HG03139 (cell line): Measurements from ENCODE around the gene GRHPR.

ENCODE experiments used
- ATAC-seq: cut with Tn5 transposase; IDR thresholded peaks from one replicate; pipeline ENCODE4 v1.9.1; 2021; ENCODE audit not compliant: unreplicated experiment

Gene GRHPR

DNA sequence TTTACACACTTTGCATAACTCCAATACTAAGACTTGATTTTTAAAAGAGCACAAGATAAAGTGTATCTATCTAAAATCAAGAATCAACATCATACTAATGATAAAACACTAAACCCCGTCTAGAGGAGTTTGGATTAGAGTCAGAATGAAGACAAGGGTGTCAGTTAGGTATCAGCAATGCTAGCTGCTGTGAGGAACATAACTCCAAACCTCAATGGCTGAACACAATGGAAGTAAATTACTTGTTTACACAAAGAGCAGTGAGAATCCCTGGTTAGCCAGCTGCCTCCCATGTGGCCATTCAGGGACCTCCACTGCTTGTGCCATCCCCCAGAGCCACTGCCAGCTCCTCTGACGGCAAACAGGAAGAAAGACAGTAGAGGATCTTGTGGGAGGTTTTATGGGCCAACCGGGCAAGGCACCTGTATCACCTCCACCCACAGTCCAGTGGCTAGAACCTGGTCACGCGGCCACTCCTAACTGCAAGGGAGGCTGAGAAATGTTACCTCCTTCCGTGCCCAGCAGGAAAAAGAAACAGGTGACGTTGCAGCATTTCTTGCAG is 24.0 kb upstream of the GRHPR start:
- ATAC-seq: no peak

DNA sequence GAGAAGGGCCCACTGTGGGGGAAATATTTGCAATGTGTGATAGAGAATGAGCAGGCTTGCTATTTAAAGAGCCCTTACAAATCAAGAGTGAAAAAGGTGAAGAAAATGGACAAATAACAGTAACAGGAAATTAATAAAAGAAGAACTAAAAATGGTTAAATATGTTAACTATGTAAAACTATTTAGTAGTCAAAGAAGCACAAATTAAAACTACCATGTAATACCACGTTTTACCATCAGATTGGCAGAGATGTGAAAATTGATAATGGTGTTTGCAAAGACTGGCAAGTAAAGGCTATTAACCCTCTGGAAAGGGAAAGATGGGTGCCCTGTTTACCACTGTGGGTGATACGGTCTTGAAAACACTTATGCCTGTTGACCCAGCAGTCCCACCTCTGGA is 23.2 kb upstream of the GRHPR start:
- no peak for ATAC-seq

DNA sequence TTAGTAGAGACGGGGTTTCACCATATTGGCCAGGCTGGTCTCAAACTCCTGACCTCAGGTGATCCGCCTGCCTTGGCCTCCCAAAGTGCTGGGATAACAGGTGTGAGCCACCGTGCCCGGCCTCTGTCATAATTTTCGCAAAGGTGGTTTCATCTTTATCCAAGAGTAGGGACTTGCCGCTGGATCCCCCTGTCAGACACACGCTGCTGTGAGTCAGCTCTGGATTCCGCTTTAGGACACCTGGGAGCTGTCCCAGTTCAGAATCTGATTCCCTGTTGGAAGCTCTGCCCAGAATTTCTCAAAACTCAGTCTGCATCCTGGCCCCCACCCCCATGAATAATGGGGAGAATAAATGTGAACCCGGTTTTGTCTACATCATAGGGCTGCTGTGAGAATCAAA is 17.9 kb upstream of the GRHPR start:
- ATAC-seq: no peak

DNA sequence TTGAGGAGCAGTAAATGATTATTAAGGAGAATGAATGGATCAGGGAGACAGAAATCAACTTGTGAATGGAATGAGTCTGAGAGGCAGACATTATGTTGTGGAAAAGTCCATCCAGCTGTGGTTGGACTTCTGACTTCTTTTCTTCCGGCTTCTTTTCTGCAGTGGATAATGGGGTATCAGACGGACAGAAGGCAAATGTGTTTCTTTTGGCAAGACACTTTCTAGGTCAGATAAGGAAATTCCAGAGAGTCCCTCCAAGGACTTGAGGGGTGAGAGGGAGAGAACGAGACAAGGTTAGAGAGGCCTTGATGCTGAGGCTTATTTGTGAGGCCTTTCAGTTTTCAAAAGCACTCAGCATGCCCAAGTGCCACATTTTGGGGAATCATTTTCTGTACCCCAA is 17.1 kb upstream of the GRHPR start:
- no peak for ATAC-seq

DNA sequence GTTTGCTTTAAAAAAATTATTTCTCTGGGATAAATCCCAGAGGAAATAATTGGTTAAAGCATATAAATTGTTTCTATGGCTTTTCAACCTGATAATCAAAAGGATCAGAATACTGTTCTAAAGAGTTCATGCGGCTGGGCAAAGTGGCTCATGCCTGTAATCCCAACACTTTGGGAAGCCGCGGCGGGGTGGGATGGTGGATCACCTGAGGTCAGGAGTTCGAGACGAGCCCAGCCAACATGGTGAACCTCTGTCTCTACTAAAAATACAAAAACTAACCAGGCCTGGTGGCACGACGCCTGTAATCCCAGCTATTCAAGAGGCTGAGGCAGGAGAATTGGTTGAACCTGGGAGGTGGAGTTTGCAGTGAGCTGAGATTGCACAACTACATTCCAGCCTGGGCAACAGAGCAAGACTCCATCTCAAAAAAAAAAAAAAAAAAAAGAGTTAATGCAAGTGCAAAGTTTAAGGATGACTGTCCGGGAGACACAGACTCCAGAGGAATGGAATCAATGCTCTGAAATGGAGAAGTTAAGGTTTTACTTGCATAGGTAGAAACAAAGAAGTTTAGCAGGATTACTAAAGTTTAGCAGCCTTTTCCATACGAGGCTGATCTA is 16.6 kb upstream of the GRHPR start:
- no peak for ATAC-seq

DNA sequence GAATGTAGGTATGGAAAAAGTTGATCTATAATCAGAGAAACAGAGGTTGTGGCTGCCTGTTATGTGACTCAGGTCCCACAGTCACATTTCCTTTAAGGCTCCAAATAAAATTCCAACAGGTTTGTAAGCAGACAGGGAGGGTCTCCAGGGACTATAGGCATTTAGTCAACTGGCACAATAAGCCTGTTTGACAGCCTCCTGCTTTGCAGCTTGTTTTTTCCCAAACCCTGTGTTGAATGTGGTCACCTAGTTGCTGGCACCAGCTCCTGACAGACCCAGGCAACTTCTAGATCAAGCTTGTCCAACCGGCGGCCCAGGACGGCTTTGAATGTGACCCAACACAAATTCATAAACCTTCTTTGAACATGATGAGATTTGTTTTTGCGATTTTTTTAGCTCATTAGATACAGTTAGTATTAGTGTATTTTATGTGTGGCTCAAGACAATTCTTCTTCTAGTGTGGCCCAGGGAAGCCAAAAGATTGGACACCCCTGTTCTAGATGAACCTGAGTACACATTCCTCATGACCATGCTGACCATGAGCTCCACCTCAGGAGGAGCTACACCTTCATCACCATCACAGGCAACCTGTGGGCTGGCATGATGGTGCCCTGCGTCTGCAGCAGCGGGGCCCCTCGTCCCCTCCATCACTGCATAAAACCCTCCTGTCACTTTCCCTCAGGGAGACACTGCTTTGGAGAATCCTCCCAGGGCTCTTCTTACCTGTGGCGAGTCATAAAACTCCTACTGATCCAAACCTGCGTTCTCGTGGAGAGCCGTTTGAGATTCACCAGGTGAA is 15.7 kb upstream of the GRHPR start:
- no peak for ATAC-seq

DNA sequence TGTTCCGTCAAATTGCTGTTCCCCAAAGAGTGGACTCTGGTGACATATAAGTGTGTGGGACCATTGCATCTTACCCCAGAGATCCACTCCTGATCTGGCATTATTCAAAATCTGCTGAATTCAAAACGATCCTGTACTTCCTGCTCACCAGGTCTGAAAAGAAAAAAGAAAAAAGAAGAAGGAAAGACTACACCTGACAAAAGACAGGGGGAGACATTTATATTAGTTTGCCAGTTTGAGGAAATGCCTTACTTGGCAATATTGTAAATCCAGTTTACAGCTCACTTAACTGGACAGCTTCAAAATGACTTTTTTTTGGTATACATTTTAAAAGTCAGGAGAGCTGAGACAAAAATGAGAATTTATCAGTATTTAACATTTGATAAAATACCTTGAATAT is 15.0 kb upstream of the GRHPR start:
- no peak for ATAC-seq

DNA sequence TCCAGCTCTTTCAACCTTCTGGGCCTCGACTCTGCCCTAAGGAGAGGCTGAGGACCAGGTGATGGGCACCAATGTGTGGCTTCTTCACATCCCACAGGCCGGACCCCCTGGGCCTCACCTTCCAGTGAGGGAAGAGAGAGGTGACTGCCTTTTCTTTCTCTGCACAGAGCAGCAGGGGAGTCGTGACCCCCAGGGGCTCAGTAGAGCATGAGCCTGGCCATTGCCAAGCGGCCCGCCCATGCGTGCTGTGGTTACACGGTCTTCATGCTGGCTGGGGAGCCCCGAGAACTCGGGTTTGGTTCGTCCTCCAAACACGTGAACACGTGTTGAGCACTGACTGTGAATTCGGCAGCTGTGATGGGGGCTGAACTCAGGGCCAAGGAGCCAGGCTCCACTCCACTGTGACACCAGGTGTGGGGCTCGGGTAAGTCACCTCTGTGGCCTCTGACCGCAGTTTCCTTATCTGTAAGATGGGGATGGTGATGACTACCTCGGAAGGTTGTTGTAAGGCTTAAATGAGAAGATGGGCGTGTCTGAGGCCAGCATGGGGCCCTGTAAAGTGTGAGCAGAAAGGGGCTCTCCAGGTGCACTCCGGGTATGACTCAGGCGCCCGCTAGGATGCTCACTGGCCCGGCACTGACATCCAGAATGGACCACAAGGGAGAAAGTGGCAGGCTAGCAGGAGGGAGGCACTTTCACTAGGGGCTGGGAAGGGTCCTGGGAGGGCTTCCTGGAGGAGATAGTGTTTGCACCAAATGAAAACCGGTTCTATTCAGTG is 13.4 kb upstream of the GRHPR start:
- ATAC-seq: peak; percentile 83

DNA sequence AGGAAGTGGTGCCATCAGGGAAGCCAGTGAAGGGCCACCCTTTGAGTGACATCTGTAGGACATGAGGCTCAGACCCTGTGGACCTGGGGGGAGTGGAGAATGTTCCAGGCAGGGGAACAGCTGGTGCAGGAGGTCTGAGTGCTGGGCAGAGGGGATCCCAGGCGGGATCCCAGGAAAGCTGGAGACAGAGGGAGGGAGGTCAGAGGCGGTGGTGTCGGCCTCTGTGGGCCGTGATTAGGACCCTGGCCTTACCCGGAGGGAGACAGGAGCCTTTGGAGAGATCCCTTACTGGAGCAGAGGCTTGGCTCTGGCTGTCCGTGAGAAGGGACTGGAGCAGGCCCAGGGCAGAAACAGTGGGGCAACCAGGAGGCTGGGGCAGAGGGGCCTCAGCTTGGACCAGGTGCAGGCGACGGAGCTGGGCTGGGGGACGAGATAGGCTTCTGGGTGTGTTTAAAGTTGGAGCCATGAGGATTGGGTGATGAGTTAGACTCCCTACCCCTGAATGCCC is 12.1 kb upstream of the GRHPR start:
- no peak for ATAC-seq

DNA sequence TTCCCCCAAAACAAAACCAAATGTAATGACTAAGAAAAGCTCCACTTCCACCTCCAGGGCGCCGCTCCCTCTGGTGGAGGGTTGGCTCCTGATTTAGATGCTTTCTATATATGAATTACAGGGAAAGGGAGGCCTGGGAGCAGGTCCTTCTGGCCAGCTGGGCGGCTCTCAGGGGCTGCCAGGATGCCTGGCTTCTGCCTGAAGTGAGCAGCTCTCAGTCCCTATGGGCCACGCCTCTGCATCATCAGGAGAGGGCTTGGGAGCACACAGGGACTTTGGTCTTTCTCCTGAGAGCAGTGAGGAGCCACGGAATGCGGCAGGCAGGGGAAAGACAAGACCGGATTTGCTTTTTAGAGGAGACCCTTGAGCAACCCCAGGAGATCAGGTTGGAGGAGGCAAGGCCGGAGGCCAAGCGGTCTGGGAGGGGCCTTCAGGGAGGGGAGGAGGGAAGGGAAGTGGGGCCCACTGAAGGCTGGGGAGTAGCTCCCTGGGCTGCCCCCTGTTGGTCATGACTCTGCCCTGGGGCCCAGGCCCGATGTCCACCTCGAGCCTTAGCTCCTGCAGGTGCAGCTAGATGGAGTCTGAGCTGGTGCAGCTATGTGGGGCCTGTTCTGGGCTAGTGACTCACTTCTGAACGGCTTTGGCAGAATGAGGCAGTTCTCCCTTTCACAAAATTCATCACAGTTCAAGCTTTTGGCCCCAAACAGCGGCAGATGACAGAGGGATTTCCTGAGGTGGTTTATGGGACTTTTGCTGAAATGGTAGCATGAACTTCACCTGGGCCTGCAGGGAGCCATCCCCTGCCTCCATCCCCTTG is 11.3 kb upstream of the GRHPR start:
- ATAC-seq: peak; percentile 18

DNA sequence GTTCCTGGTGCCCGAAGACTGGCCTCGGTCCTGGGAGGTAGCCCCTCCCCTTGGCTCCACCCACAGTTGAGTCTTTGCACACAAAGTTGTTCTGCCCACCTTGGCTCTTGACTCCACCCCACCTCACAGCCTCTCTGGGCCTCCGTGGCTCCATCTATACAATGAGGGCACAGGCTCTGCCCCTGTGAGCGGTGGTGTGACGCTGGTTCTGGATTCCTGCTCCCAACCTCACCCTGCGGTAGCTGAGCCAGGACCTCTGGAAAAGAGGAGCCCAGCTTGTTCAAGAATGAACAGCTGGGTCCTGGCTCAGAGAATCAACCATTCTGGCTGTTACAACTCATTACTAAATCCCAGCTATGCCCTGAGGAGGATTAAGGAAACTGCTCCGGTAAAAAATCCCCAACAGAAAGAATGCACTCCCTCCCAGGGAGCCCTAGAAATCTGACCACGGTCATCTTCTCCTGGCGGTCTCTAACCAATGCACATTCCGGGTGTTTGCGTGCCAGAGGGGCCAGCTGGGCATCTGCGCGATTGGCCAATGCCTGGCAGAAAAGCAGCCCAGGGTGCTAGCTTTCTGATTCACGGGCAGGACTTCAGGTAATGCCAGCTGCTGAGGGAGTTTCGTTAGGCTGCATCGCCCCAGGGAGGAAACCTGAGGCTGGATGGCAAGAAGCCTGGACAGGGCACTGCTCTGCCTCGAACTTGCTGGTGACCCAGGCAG is 9.9 kb upstream of the GRHPR start:
- ATAC-seq: no peak

DNA sequence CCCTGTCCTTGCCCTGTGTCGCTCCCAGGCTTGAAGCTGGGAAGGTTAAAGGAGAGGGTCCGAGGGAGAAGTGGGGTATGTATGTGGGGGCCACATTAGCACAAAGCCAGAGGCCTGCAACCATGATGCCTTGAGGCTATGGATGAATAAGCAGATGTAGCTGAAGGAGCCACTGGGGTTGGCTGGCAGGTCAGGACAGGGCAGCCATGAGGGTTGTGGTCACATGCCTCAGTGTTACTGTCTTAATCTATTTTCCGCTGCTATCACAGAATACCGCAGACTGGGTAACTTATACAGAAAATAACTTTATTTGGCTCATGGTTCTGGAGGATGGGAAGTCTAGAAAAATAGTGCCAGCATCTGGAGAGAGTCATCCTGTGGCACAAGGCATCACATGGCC is 9.2 kb upstream of the GRHPR start:
- no peak for ATAC-seq

DNA sequence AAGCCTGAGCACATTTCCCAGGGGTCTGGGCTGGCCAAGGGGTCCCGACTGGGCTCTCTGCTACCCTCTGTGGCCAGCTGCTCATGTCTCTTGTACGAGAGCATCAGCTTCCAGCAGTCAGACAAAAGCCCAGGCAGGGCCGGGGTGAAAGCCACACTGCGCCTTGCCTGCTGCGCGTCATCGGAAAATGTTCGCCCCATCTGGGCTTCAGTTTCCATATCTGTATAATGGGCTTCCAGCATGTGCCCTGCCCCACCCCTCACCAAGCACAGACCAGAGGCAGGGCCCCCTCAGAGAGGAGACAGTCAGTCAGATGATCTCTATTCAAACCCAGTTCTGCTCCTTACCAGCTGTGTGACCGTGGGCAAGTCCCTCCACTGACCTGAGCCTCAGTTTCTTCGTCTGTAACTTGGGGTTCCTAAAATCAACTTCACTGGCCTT is 8.0 kb upstream of the GRHPR start:
- ATAC-seq: no peak

DNA sequence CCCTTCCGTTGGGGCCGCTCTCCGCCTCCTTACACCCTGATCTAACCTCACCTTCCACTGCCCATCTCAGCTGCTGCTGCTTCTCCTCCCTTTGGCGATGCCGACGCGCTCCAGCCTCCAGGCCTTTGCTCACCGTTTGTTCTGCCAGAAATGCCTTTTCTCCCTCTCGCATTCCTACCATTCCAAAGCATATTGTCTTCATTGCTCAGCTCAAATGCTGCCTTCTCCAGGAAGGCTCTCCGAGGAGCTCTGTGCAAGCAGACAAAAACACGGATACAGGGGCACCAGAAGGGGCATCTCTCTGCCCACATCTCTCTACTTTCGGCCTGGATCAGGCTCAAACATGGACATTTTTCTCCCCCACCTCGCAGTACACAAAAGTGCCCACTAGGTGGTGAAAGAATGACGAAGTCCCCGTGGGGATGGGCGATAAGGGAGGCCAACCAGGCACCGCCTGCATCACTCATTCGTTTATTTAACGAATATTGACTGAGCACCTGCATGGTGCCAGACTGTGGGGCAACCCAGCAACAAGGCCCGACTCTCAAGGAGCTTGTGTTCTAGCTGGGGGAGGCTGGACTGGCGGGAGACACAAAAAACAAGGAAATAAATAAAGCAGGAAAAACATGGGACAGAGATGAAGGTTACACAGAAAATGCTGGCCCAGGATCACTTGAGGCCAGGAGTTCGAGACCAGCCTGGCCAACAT is 7.3 kb upstream of the GRHPR start:
- ATAC-seq: no peak

DNA sequence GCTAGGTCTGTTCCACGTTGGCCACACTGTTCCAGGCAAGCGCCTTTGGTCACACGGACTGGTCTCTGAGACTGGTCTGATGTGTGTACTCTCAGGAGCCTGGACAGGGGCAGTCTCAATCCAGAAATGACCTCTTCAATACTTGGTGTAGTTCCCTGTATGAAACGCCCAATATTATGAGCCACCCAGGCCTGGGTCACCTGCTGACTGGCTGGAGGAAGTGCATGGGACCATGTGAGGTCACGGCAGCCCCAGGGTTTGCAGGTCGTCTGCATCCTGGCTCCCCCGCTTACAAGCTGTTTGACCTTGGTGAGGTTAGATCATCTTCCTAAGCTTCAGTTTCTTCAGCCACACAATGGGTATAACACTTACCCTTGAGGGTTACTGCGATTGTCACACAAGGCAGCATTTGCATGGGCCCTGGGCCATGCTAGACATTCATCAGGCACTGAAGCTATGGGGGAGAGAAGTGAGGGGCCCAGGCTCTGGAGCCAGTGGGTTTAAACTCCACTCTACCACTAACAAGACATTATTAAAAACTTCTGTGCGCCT is 5.2 kb upstream of the GRHPR start:
- no peak for ATAC-seq

DNA sequence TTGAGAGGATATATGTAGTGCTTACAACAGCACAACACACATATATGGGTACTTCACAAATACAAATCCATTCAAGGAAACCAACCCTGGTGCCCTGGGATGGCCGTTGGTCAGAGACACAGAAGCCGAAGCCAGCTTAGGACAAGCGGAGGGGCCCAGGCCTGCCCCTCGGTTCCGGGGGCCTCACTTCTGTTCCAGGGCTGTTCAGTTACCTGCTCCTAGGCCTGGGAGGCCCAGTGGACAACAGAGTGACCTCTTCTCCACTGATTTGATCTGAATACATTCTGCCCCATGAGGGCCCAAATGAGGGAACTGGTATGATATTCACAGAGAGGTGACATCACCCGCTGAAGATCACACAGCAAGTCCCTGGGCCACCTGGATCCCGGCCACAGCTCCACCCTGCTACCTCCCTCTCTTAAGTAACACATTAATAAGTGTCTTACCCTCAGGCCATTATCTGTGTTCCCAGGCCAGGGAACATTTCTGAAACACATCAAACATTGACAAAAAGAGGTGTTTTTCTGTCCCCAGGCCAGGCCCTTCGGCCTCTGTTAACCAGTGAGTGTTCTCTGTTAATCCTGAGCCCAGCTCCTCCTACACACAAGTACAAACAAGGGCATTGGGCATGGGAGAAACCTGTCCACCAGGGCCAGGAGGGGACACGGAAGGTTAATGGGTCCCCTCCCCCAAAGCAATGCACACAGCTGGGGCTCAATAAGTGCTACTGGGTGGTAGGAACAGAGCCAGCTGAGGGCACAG is 4.5 kb upstream of the GRHPR start:
- ATAC-seq: no peak

DNA sequence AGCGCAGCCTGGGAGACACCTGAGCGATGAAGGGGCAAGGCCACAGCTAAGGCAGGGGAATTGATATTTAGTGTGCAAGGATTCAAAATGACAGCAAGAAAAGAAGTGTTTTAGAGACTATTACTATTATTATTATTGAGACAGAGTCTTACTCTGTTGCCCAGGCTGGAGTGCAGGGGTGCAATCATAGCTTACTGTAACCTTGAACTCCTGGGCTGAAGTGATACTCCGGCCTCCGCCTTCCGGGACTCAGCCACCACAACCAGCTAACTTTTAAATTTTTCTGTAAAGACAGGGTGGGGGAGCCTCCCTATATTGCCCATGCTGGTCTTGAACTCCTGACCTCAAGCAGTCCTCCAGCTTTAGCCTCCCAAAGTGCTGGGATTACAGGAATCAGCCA is 3.3 kb upstream of the GRHPR start:
- ATAC-seq: no peak
